ENCODE measurements around the gene LINC00237.

LINC00237 gene

DNA sequence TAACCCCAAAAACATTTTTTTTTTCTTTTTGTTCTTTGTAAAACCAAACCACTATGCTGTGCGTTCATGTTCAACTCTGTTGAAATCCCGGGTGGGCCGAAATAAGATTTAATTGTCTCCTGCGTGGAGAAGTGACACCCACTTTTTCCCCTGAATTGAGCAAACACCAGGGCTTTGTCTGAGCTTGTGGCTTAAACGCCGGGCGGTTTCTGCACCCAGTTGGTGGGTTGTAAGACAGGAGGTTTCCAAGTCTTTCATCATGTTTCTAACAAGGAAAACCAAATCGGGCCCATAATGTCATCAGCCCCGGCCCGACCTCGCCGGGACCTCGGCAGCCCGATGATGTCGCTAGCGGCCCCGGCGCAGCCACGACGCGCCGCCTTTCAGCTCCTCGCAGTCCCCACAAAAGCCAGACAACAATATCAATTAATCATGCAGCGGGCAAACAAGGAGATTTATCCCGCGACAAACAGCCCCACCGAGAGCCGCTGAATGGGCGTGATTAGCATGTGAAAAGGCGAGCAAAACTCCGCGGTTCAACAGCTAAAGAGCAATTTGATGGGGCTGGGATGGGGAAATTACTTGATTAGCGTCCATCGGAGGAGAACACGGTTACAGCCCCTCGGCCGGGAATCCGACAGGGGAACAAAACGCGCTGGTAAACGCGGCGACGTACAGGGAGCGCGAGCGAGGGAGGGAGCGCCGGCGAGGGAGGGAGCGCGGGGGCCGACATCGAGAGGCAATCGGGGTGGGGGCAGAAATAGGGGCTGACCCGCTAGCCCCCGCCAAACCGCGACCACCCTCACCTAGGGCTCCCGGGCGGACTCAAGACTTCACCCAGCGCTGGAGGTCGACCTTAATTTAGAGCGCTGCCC, 5.3 kb downstream of the LINC00237 start:
- no peak for DNase-seq (ENCODE audit: extremely low spot score, insufficient read length, low read depth)
- peak; percentile 21 for FAIRE-seq

DNA sequence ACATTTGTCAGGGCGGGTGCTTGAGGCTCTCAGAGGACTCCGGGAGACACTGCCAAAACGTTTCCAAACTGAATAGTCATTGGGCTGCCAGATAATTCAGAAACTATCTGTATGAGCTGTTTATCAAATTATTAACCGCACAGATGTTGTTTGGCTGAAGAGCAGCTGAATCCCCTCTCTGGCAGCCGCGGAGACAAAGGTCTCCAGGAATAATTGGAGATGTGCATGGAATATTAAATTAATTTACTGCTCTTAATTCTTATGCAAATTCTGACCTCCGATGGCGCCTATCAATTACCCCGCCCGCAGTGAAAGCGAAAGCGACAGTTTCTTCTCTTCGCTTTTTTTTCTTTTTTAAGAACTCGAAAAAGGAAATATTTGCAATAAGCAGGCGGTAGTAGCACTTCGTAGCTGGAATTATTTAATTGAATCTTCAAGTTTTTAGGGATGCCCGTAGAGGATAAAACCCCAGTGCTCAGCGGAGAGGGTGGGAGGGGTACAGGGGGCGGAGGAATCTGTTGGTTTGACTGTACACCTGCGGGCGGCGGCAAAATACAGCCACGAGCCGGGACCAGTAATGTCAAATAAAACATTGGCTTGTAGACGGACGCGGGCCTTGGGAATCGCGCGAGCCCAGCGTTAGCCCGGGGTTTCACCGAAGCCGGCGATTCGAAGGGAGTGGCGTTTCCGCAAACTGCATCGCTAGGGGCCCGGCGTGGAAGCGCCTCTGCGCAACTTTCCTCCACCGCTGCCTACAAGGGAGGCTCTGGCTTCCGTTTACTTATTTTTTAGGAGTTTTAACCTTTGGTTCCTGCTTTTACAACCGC, 6.2 kb downstream of the LINC00237 start:
- FAIRE-seq: peak; percentile 69

DNA sequence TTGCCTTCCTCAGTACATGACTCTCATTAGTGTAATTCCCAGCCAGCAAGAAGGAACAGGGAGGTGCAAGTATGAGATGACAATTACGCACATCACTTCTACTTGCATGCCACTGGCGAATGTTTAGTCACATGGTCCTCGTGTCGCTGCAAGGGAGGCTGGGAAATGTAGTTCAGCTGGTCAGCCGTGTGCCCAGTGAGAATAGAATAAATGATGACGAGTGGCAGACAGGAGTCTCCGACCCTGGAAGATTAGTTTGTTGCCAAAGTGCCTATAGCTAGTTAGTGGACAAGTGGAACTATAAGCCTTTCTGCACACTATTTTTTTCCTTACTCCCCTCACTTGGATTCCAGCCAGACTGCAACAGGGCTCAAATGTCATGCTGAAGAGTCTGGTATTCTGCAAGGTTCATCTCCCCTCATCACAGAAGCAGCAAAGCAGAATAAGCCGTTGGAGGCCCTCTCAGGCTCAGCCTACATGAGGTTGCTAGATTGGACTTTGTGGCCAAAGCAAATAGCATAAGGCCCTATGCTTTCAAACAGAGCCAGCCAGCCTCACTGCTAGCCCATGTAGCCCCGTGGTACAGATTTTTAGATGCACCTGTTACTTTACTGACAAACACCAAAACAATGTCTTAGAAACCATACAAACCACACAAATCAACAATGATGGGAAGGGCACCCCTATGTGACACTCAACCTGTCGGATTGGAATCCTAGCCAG, 9.7 kb downstream of the LINC00237 start:
- FAIRE-seq: peak; percentile 89
- DNase-seq (ENCODE audit: extremely low spot score, insufficient read length, low read depth): no peak

More for the DNA sequence above, 6.2 kb downstream of the LINC00237 start:
- DNase-seq (ENCODE audit: extremely low spot score, insufficient read length, low read depth): no peak

DNA sequence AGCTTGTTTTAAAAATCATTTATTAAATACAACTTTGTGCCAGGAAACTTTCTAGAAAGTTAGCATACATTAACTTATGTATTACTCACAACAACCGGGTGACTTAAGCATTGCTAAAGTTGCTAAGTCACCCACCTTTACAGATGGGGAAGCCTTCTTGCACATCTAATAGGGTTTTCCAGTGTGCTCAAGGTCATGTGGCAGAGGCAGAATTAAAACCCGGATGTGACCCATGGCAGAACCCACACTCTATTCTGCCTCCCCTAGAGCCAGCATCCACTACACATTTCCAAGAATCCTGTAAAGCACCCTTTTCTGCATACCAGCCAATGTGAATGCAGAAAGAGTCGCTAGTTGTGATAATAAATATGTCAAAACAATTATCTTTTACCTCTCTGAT, 13.4 kb downstream of the LINC00237 start:
- no peak for FAIRE-seq

DNA sequence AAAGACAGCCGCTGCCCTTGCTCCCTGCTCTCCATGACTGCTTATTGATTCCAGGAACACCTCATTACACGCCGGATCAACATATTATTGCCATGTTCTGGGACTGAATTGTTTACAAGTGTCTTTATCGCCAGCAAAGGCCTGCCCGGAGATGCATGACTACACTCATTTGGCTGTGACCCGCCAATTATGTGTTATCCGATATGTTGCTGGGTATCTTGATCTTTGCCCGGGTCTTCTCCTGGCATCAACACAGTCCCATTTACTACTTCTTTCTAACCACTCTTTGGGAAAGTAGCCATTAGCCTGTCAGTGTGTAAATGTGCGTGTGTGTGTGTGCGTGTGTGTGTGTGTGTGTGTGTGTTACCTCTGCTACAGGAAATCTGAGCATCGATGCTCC, 15.4 kb downstream of the LINC00237 start:
- FAIRE-seq (no peak), DNase-seq (ENCODE audit: extremely low spot score, insufficient read length, low read depth) (no peak)

More for the DNA sequence above, 13.4 kb downstream of the LINC00237 start:
- no peak for DNase-seq (ENCODE audit: extremely low spot score, insufficient read length, low read depth)

DNA sequence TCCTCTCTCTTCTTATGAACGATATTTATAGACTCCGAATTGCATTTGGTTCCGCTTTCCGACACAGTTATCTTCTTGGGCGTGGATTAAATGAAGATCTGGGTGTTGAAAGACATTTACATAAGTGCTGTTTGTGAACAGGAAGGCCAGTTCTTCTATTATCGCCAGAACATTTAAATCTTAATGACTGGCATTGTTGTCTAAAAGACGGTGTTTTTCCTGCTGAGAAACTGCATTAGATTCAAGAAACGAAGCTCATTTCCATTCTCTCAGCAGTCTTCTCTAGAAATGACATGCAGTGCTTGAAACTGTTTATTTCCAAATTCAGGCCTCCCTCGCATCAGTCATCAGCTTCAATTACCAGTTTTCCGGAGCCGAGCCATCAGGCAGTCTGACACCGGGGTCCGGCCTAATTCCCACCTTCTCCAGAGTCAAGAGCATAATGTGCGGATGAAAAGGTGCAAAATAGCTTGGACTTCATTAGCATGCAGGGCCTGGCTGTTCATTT, 16.0 kb downstream of the LINC00237 start:
- FAIRE-seq: no peak
- DNase-seq (ENCODE audit: extremely low spot score, insufficient read length, low read depth): no peak

DNA sequence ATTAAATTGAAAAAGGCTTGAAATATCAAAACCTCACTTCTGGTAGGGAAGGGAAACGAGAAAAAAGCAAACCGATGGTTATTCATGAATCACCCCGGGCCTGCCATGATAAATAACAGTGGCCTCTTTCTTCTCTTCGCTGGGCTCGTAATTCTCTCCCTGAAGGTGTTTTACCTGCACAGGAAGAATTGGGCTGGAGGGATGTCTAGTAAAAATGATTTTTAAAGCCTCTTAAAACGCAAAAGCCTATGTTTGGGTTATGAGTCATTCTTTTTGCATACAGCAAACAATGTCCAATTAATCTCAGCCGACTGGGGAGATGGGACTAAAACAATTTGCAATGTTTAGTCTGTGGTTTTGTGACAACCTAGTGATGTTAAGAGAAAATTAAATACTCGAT, 16.8 kb downstream of the LINC00237 start:
- no peak for DNase-seq (ENCODE audit: extremely low spot score, insufficient read length, low read depth)
- FAIRE-seq: no peak

DNA sequence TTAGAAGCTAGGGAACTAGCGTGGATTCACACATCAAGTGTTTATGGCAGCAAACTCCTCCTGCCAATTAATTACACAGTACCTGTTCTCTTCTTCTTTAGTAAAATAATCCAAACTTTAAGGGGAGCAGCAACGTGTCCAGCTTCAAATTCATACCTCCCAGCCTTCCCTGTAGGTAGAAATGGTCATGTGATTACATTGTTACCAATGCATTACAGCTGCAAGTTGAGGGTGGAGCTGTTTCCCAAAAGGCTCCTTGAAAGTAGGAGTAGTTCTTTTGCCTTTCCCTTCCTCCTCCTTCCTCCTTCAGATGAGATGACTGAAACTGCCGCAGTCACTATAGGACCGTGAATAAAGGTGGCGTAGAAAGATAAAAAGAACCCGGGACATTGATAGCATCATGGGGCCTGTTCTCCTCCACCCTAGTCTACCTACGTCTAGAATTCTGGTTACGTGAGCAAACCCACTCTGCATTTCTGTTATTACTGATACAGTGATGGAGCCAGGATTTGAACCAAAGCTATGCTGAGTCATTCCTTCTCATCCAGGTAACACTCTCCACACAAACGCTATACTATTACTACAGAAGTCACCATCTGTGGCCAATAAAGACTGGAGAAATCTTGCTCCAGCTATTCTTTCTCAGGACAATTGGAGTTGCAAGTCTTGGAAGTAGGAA, 18.2 kb downstream of the LINC00237 start:
- FAIRE-seq (no peak), DNase-seq (ENCODE audit: extremely low spot score, insufficient read length, low read depth) (no peak)

DNA sequence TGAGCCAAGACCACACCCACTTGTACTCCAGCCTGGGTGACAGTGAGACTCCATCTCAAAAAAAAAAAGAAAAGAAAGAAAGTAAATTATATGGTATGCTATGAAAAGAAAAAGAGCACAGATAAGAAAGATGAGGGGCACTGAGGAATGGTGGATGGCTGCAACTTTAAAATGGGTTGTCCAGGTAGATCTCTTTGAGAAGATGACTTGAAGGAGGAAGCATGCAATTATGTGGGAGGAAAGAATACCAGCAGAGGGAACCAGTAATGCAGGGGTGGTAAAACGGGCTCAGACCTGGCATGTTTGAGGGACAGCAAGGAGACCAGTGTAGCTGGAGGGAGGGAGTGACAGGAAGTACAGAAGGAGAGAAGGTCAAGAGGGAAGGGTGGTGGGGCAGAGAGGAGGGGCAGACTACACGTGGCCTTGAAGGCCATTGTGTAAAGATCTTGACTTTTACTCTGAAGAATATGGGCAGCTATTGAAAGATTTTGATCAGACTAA, 22.3 kb downstream of the LINC00237 start:
- no peak for DNase-seq (ENCODE audit: extremely low spot score, insufficient read length, low read depth)
- no peak for FAIRE-seq

DNA sequence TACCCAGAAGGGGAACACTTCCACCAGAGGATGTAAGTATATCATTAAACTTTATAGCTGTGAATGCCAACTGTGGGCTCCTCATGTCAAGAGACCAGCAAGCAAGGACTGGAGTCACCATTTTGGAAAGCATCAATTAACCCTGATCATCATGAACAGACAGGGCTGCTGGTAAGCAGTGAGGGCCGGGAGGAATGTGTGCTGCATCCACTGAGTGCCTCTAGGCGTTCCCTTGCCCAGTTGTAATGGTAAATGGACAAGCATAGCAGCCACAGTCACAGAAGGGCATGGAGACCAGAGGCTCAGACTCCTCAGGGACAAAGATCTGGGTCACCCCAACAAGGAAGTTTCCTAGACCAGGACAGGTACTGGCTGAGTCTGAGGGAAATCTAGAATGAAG, 23.6 kb downstream of the LINC00237 start:
- DNase-seq (ENCODE audit: extremely low spot score, insufficient read length, low read depth): no peak
- no peak for FAIRE-seq

DNA sequence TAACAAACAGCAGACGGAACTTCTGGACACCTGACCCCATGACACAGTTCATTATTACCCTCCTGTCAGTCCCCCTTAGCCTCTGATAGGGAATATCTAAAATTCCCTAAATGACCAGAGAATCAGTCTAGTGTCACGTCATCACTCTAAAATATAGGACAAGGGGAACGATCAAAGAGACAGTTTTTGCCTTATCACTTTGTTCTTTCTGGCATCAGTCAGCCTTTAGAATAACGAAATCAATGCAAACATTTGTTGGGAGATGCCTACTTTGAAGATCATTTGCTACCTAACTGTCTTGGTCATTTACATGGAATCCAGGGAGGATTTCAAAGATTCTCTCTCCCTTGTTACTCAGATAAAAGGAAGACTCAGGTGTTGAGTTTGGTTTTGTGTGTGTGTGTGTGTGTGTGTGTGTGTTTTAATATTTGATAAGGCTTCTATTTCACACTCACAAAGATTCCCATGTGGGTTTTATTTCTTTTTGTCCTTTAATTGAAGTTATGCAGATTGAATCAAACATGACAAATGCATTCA, 28.3 kb downstream of the LINC00237 start:
- DNase-seq (ENCODE audit: extremely low spot score, insufficient read length, low read depth) (no peak), FAIRE-seq (no peak)

DNA sequence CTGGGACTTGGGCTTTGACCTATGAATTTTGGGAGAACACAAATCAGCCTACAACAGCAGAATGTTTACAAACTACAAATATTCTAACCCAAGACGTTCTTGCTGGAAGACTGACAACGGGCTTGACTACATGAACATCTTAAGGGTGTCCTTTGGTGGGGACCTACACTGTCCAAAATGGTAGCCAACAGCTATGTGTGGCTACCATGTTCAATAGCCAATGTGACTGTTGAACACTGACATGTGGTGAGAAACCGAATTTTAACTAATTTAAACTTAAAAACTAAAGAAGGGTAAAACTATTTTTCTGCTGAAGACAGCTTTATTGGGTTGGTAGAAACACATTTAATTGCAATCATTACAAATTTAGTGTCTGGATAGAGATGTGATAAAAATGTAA, 30.1 kb downstream of the LINC00237 start:
- DNase-seq (ENCODE audit: extremely low spot score, insufficient read length, low read depth): no peak
- peak; percentile 54 for FAIRE-seq

DNA sequence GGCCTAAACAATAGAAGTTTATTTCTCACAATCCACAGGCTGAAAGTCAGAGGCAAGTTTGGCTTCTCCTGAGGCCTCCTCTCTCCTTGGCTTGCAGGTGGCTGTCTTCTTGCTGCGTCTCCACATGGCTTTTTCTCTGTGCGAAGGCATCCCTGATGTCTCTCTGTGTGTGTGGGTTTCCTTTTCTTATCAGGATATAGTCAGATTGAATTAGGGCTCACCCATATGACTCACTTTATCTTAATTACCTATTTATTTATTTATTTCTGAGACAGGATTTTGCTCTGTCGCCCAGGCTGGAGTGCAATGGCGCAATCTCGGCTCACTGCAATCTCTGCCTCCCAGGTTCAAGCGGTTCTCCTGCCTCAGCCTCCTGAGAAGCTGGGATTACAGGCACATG, 30.7 kb downstream of the LINC00237 start:
- DNase-seq (ENCODE audit: extremely low spot score, insufficient read length, low read depth) (no peak), FAIRE-seq (no peak)

DNA sequence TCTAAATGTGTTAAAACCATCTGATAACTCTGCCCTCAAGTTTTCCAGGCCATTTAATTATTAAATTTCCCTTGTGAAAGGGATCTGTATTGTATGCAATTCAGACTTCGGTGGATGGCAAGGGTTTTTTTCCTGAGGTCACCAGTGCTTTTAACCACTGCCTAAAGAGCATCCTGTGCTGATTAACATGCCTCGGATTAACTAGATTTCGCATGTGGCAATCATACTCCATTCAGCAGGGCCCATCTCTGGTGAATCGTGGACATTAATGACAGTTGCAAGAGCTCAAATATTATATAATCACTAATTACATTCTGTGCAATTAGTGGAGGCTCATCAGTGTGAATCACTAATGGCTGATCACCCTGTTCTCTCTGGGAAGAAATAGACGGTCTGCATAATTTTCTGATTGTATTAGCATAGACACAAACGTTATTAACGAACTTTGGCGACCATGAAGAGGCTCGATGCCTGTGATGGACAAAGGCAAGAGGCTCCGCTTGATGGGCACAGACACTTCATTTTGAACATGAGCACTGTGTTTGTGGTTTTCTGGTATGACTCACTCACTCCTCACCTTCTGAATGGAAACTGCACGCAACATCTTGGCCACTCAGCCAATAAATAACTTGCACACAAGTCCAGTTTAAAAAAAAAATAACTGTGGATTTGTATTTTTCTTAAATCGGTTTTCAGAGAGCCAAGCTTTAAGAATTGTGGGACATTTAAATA, 31.4 kb downstream of the LINC00237 start:
- FAIRE-seq (peak; percentile 96), DNase-seq (ENCODE audit: extremely low spot score, insufficient read length, low read depth) (peak; percentile 48)

DNA sequence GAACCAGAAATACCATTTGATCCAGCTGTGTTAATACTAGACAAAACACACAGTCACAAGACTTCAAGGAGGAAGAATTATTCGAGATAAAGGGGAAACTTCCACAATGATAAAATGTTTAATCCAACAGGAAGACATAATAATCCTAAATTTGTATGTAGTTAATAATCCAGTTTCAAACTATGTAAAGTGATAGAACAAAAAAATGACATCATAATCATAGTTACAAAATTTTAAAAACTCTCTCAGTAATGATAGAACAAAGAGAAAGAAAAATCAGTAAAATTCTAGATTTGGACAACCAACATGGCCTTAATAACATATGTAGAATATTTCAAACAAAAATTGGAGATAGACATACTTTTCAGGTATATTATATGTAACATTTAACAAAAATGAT, 38.9 kb downstream of the LINC00237 start:
- no peak for DNase-seq (ENCODE audit: extremely low spot score, insufficient read length, low read depth)
- FAIRE-seq: peak; percentile 55

DNA sequence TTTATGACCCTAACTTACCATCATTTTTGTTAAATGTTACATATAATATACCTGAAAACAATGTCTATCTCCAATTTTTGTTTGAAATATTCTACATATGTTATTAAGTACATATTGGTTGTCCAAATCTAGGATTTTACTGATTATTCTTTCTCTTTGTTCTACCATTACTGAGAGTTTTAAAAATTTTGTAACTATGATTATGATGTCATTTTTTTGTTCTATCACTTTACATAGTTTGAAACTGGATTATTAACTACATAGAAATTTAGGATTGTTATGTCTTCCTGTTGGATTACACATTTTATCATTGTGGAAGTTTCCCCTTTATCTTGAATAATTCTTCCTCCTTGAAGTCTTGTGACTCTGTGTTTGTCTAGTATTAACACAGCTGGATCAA, 41.2 kb downstream of the LINC00237 start:
- FAIRE-seq: no peak

DNA sequence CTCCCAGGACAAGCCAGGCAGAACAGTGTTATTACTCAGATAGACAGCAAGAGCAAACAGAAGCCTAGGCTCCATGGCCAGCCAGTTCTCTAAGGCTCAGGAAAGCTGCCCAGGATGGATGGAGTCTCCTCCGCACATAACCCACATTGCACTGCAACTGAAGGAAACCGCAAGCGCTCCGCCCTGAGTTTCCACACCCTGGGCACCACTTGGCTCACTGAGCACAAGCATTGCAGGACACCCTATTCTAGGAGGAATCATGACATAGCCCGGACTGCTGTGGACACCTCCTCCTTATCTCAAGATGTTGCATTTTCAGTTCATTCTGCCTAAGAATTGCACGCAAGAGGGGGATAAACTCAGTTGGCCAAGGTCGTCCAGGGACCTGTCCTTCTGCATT, 42.9 kb downstream of the LINC00237 start:
- no peak for FAIRE-seq
- no peak for DNase-seq (ENCODE audit: extremely low spot score, insufficient read length, low read depth)

More for the DNA sequence above, 41.2 kb downstream of the LINC00237 start:
- no peak for DNase-seq (ENCODE audit: extremely low spot score, insufficient read length, low read depth)

DNA sequence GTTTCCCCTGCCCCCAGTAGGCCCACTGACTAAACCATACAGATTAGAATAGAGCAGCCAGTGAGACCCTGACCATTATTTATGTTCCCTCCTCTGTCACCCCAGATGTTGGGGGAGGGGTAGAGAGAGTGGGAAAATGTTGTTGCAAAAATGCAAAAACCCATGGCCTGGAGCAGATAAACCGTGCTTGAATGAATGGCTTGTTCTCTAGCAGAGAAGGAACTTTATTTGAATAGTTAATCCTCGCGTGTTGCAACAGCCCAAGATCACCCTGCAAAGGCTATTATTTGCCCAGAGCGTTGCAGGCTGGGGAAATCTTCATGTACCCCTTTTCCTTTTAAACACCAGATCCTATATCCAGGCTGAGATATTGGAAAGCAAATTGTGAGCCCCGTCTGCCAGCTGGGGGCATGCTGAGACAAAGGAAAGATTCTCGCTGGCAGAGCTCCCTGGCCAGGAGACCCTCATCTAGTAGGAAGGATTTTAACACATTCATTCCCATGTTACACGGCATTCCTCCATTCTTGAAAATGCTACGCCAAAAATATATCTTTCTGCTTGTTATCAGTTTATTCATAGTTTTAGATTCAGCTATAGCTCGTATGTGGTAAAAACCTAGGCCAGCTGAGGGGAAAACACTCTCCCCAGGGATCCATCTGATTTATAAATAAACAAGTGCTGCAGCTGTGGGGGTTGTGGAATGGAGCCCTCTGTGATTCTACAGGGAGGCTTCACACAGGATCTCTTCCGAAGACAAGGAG, 53.0 kb downstream of the LINC00237 start:
- FAIRE-seq (no peak), DNase-seq (ENCODE audit: extremely low spot score, insufficient read length, low read depth) (no peak)

All from GM18507 (cell line).